HG02938 (cell line): ENCODE data around the gene TTLL10.

Source experiments
- ATAC-seq: cut with Tn5 transposase; IDR thresholded peaks from one replicate; pipeline ENCODE4 v1.9.1; 2021; ENCODE audit warnings: mild to moderate bottlenecking, moderate library complexity; ENCODE audit not compliant: unreplicated experiment

The TTLL10 gene

GRCh38 chr1:1244192-1244811 is 70.6 kb downstream of the TTLL10 start:
- ATAC-seq: no peak

- no peak for ATAC-seq
Measured at GRCh38 chr1:1245178-1245816, 71.6 kb downstream of the TTLL10 start.

GRCh38 chr1:1245817-1246576 is 72.3 kb downstream of the TTLL10 start:
- ATAC-seq: no peak

- no peak for ATAC-seq
Measured at GRCh38 chr1:1246577-1247340, 73.1 kb downstream of the TTLL10 start, which contains the start of gene C1QTNF12. C1QTNF12 (minus strand) TSS chr1:1246722; CDS start chr1:1246690, 32 bp downstream.

- no peak for ATAC-seq
Measured at GRCh38 chr1:1247341-1247913, 73.7 kb downstream of the TTLL10 start.
